Keratinocyte (primary cell): Measurements from ENCODE around the gene TNFSF11. TPM values are rescaled to one million over a fixed set of nuclear protein-coding genes. Genes with fewer than 3 reads are reported as not detected.

Source experiments
- DNase-seq: peaks from one replicate; pipeline ENCODE4 v3.0.0-alpha.2; 2011; ENCODE audit warnings: low read depth, missing footprints, low spot score
- FAIRE-seq: peaks from 2 replicates; lab custom pipeline; 2011; peaks lifted over from hg19 to GRCh38; lab: Jason Lieb, UNC
- H2AFZ ChIP-seq: 2 replicates; pipeline ENCODE4 v1.6.0; 2012; ENCODE audit warnings: low read length, control low read depth, inconsistent platforms; ENCODE audit not compliant: control insufficient read depth
- H3K27ac ChIP-seq: 2 replicates; pipeline ENCODE4 v1.5.1; 2011; ENCODE audit warnings: low read length; ENCODE audit not compliant: control insufficient read depth, insufficient read depth
- H3K27me3 ChIP-seq: 3 replicates; pipeline ENCODE4 v1.6.0; 2011; ENCODE audit warnings: low read length; ENCODE audit not compliant: control insufficient read depth, insufficient read depth; ENCODE audit errors: extremely low read depth
- H3K36me3 ChIP-seq, 2 experiments: 2 replicates in 1 of 2; 3 replicates in 1 of 2; pipeline ENCODE4 v1.5.1; 2011; ENCODE audit warnings: low read length in 2 of 2, mild to moderate bottlenecking in 1 of 2; ENCODE audit not compliant: control insufficient read depth in 2 of 2, insufficient read depth in 2 of 2; ENCODE audit errors: extremely low read depth in 1 of 2
- H3K4me1 ChIP-seq: 3 replicates; pipeline ENCODE4 v1.5.1; 2011; ENCODE audit warnings: low read length; ENCODE audit not compliant: control insufficient read depth, insufficient read depth; ENCODE audit errors: extremely low read depth
- H3K4me2 ChIP-seq: 3 replicates; pipeline ENCODE4 v1.6.0; 2011; ENCODE audit warnings: low read depth, low read length; ENCODE audit not compliant: control insufficient read depth, insufficient read depth; ENCODE audit errors: extremely low read depth
- H3K4me3 ChIP-seq, 3 experiments: fragments of 200-600 bp in 1 of 3; sonication (generic) in 1 of 3; 2 replicates in 2 of 3; 3 replicates in 1 of 3; pipeline ENCODE4 v1.5.1; 2011 to 2016; ENCODE audit warnings: low read length in 3 of 3, mild to moderate bottlenecking in 3 of 3, control low read depth in 2 of 3, inconsistent platforms in 1 of 3, low read depth in 1 of 3, mixed read lengths in 1 of 3, mixed run types in 1 of 3, moderate library complexity in 1 of 3; ENCODE audit not compliant: control insufficient read depth in 2 of 3, insufficient read depth in 2 of 3; ENCODE audit errors: extremely low read depth in 1 of 3
- H3K79me2 ChIP-seq: 2 replicates; pipeline ENCODE4 v1.6.0; 2012; ENCODE audit warnings: low read length; ENCODE audit not compliant: control insufficient read depth, insufficient read depth
- H3K9ac ChIP-seq: 3 replicates; pipeline ENCODE4 v1.6.0; 2011; ENCODE audit warnings: low read length; ENCODE audit not compliant: control insufficient read depth, insufficient read depth; ENCODE audit errors: extremely low read depth
- H3K9me1 ChIP-seq: 3 replicates; pipeline ENCODE4 v1.6.0; 2011; ENCODE audit warnings: low read length; ENCODE audit not compliant: control insufficient read depth, insufficient read depth; ENCODE audit errors: extremely low read depth
- H3K9me3 ChIP-seq: 2 replicates; pipeline ENCODE4 v1.5.1; 2012; ENCODE audit warnings: low read depth, low read length; ENCODE audit not compliant: control insufficient read depth
- H4K20me1 ChIP-seq: 3 replicates; pipeline ENCODE4 v1.6.0; 2011; ENCODE audit warnings: low read length; ENCODE audit not compliant: control insufficient read depth, insufficient read depth; ENCODE audit errors: extremely low read depth
- EZH2 ChIP-seq: IDR thresholded peaks from one replicate; pipeline ENCODE4 v1.6.1; 2012; ENCODE audit warnings: inconsistent platforms, mild to moderate bottlenecking, low read length, moderate library complexity
- dilution Hi-C: fragments of 300-500 bp; cut with MboI; formaldehyde crosslinking; loops from one replicate; pipeline ENCODE4 v1.7.0; 2020; ENCODE audit warnings: low sequenced_read_pairs; ENCODE audit not compliant: extremely low pct_ligation_motif_present
- polyA plus RNA-seq, 5 experiments: library from polyadenylated mRNA; depleted of rRNA in 3 of 5; stranded (reverse) in 3 of 5; stranded (forward) in 1 of 5; unstranded in 1 of 5; fragments of >200 nt; gene quantifications; 1 replicate in 1 of 5; 2 replicates in 3 of 5; 3 replicates in 1 of 5; pipeline versions ENCODE4 v1.2.1 to v1.2.3, GENCODE V29; 2011 to 2012; ENCODE audit warnings: missing spikeins in 2 of 5, low read depth in 1 of 5, low replicate concordance in 1 of 5
- TF ChIP-seq, protein P1 (sequence below), 3 experiments: IDR thresholded peaks in 1 of 3; conservative IDR thresholded peaks in 1 of 3; optimal IDR thresholded peaks in 1 of 3; 2 replicates in 2 of 3; 3 replicates in 1 of 3; pipeline versions ENCODE3 to v1.5.1; 2011; ENCODE audit warnings: low read length in 3 of 3, mild to moderate bottlenecking in 3 of 3, moderate library complexity in 2 of 3, control low read depth in 1 of 3, inconsistent platforms in 1 of 3; ENCODE audit not compliant: insufficient read depth in 2 of 3; ENCODE audit errors: extremely low read depth in 1 of 3

TNFSF11 gene
- polyA plus RNA-seq, 1 donor (not counting 4 experiments of a cell fraction or from before 2014, with no cell fraction given), result not detected

DNA sequence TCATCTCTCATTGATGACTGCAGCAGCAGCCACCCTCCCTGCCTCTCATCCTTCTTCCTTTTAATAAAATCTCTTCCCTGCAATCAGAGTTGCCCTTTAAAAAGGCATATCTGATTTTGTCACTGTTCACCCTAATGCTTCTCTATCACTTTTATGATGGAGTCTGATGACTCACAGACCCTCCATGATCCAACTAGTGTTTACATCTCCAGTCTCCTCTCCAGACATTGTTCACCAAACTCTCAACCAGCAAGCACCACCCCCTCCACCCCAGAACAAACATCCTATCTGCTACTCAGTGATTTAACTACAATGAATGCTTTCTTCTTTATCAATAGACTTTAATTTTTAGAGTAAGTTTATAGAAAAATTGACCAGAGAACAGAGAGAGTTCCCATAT is 59.5 kb downstream of the TNFSF11 start:
- H3K9ac ChIP-seq, result no peak overlapping the region
- H3K4me3 ChIP-seq, result no peak overlapping the region
- no peak for FAIRE-seq
- H3K4me1 ChIP-seq, result no peaks in the 10 kb centered on the region
- H3K9me3 ChIP-seq, result no peaks in the 10 kb centered on the region
- no peaks in the 10 kb centered on the region for H4K20me1 ChIP-seq
- H3K4me2 ChIP-seq, result no peak overlapping the region
- no peak overlapping the region for H3K27ac ChIP-seq
- dilution Hi-C loops, result no loop called here
- no peak for DNase-seq
- no peaks in the 10 kb centered on the region for H3K36me3 ChIP-seq
- no peaks in the 10 kb centered on the region for H3K79me2 ChIP-seq
- H3K9me1 ChIP-seq, result no peaks in the 10 kb centered on the region
- TF ChIP-seq, protein P1, sequence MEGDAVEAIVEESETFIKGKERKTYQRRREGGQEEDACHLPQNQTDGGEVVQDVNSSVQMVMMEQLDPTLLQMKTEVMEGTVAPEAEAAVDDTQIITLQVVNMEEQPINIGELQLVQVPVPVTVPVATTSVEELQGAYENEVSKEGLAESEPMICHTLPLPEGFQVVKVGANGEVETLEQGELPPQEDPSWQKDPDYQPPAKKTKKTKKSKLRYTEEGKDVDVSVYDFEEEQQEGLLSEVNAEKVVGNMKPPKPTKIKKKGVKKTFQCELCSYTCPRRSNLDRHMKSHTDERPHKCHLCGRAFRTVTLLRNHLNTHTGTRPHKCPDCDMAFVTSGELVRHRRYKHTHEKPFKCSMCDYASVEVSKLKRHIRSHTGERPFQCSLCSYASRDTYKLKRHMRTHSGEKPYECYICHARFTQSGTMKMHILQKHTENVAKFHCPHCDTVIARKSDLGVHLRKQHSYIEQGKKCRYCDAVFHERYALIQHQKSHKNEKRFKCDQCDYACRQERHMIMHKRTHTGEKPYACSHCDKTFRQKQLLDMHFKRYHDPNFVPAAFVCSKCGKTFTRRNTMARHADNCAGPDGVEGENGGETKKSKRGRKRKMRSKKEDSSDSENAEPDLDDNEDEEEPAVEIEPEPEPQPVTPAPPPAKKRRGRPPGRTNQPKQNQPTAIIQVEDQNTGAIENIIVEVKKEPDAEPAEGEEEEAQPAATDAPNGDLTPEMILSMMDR (optimal IDR thresholded peaks at IDR 0.05 in 1 of 3, IDR thresholded peaks at IDR 0.05 in 1 of 3, conservative IDR thresholded peaks at IDR 0.05 in 1 of 3; ENCODE audit: extremely low read depth in 1 of 3, insufficient read depth in 2 of 3, low read length in 3 of 3), result no peak
- TF ChIP-seq EZH2, result no peak
- H2AFZ ChIP-seq, result no peak overlapping the region
- peaks cover 5% of the 10 kb centered on the region for H3K27me3 ChIP-seq

DNA sequence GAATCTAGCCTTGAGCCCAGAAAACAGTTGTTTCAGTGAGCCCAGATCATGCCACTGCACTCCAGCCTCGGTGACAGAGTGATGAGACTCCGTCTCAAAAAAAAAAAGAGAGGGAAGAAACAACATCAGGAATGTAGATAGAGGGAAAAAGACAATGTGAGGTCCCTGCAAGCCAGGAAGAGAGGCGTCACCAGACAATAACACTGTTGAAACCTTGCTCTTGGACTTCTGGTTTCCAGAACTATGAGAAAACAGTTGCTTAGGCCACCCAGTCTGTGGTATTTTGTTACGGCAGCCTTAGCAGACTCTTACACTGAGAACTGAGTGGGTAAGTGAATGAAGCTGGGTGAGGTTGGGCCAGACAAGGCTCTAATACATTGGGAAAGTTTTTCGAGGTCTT is 64.1 kb downstream of the TNFSF11 start:
- Histone ChIP-seq H3K9me3 (no peaks in the 10 kb centered on the region), H4K20me1 (no peaks in the 10 kb centered on the region), H3K36me3 (no peaks in the 10 kb centered on the region), H2AFZ (no peak overlapping the region), H3K4me1 (no peaks in the 10 kb centered on the region), H3K79me2 (no peaks in the 10 kb centered on the region), H3K27ac (no peak overlapping the region), H3K9ac (no peak overlapping the region), H3K4me3 (no peak overlapping the region), H3K4me2 (no peak overlapping the region), H3K27me3 (no peaks in the 10 kb centered on the region), H3K9me1 (no peaks in the 10 kb centered on the region)
- FAIRE-seq (no peak), DNase-seq (no peak)
- no peak for TF ChIP-seq EZH2
- TF ChIP-seq, protein P1 (optimal IDR thresholded peaks at IDR 0.05 in 1 of 3, IDR thresholded peaks at IDR 0.05 in 1 of 3, conservative IDR thresholded peaks at IDR 0.05 in 1 of 3; ENCODE audit: extremely low read depth in 1 of 3, insufficient read depth in 2 of 3, low read length in 3 of 3), result no peak
- dilution Hi-C loops, result no loop called here
